GM23338 (cell line): ENCODE data around the gene PLXNB2. TPM values are rescaled to one million over a fixed set of nuclear protein-coding genes. Genes with fewer than 3 reads are reported as not detected.

Source experiments
- ATAC-seq: fragments of 200-7000 bp; cut with Tn5 transposase; 3 replicates; pipeline ENCODE4 v1.9.1; 2020
- DNase-seq: peaks from one replicate; pipeline ENCODE4 v3.0.0-alpha.2; 2015; ENCODE audit warnings: low spot score
- H2AFZ ChIP-seq: fragments of 200-600 bp; sonication (generic); 2 replicates; pipeline ENCODE4 v1.8.0; 2016; ENCODE audit warnings: antibody characterized with exemption, mild to moderate bottlenecking, moderate library complexity
- H3F3A ChIP-seq: fragments of 200-600 bp; sonication (generic); replicated peaks from 2 replicates; pipeline ENCODE4 v1.8.0; 2017; ENCODE audit warnings: antibody characterized with exemption, mixed run types, low read depth
- H3K27ac ChIP-seq: fragments of 200-600 bp; sonication (generic); 2 replicates; pipeline ENCODE4 v1.6.1; 2016; ENCODE audit warnings: low read depth
- H3K27me3 ChIP-seq: fragments of 200-600 bp; sonication (generic); 2 replicates; pipeline ENCODE4 v1.8.0; 2016; ENCODE audit warnings: mild to moderate bottlenecking, mixed run types, moderate library complexity; ENCODE audit not compliant: insufficient read depth
- H3K36me3 ChIP-seq: fragments of 200-600 bp; sonication (generic); 2 replicates; pipeline ENCODE4 v1.8.0; 2016; ENCODE audit warnings: mild to moderate bottlenecking; ENCODE audit not compliant: insufficient read depth
- H3K4me1 ChIP-seq: fragments of 200-600 bp; sonication (generic); 2 replicates; pipeline ENCODE4 v1.8.0; 2016; ENCODE audit warnings: mild to moderate bottlenecking, moderate library complexity; ENCODE audit not compliant: insufficient read depth
- H3K4me2 ChIP-seq: fragments of 200-600 bp; sonication (generic); 2 replicates; pipeline ENCODE4 v1.7.1; 2017; ENCODE audit warnings: mixed run types
- H3K4me3 ChIP-seq: fragments of 200-600 bp; sonication (generic); 2 replicates; pipeline ENCODE4 v1.6.1; 2016; ENCODE audit warnings: mixed run types
- H3K79me2 ChIP-seq: fragments of 200-600 bp; sonication (generic); replicated peaks from 2 replicates; pipeline ENCODE4 v1.8.0; 2017; ENCODE audit warnings: mild to moderate bottlenecking; ENCODE audit not compliant: insufficient read depth
- H3K9me2 ChIP-seq: fragments of 200-600 bp; sonication (generic); 2 replicates; pipeline ENCODE4 v1.8.0; 2017; ENCODE audit not compliant: insufficient read depth
- H4K20me1 ChIP-seq: fragments of 200-600 bp; sonication (generic); replicated peaks from 2 replicates; pipeline ENCODE4 v1.8.0; 2017; ENCODE audit warnings: mild to moderate bottlenecking; ENCODE audit not compliant: insufficient read depth
- H3K27ac Mint-ChIP-seq: 2 replicates; pipeline ENCODE4 v1.8.0; 2020; ENCODE audit warnings: inconsistent platforms, mild to moderate bottlenecking, moderate library complexity, mixed read lengths
- H3K27me3 Mint-ChIP-seq: 3 replicates; pipeline ENCODE4 v1.8.0; 2022; ENCODE audit warnings: low read depth, mild to moderate bottlenecking, moderate library complexity, mixed read lengths, inconsistent platforms; ENCODE audit not compliant: insufficient read depth, poor library complexity
- H3K36me3 Mint-ChIP-seq: 3 replicates; pipeline ENCODE4 v1.8.0; 2021; ENCODE audit warnings: low read depth, mild to moderate bottlenecking, inconsistent platforms, moderate library complexity, mixed read lengths
- H3K4me1 Mint-ChIP-seq: 3 replicates; pipeline ENCODE4 v1.8.0; 2020; ENCODE audit warnings: mild to moderate bottlenecking, inconsistent platforms, mixed read lengths
- H3K4me3 Mint-ChIP-seq: 3 replicates; pipeline ENCODE4 v1.8.0; 2021; ENCODE audit warnings: moderate library complexity, mild to moderate bottlenecking, inconsistent platforms, mixed read lengths
- H3K9me3 Mint-ChIP-seq: 3 replicates; pipeline ENCODE4 v1.8.0; 2020; ENCODE audit warnings: moderate library complexity, mild to moderate bottlenecking, inconsistent platforms, mixed read lengths
- CREB1 ChIP-seq: fragments of 250-450 bp; sonication (Bioruptor Pico); IDR thresholded peaks from 2 replicates; pipeline ENCODE4 v1.5.0; 2020; ENCODE audit warnings: low read depth, mild to moderate bottlenecking, moderate library complexity
- EZH2phosphoT487 ChIP-seq: fragments of 200-600 bp; sonication (generic); IDR thresholded peaks from one replicate; pipeline ENCODE4 v1.8.1; 2018; ENCODE audit warnings: antibody characterized with exemption; ENCODE audit not compliant: unreplicated experiment
- JUNB ChIP-seq: IDR thresholded peaks from one replicate; pipeline ENCODE4 v1.6.1; 2016; ENCODE audit warnings: antibody characterized with exemption; ENCODE audit not compliant: unreplicated experiment
- NANOG ChIP-seq: IDR thresholded peaks from 2 replicates; pipeline ENCODE4 v1.6.1; 2016; ENCODE audit warnings: antibody characterized with exemption, borderline replicate concordance
- POLR2AphosphoS5 ChIP-seq: IDR thresholded peaks from 2 replicates; pipeline ENCODE4 v1.6.1; 2016; ENCODE audit warnings: antibody characterized with exemption, low read depth
- ZNF114 ChIP-seq: fragments of 250-450 bp; sonication (Bioruptor Pico); IDR thresholded peaks from 2 replicates; pipeline ENCODE4 v1.5.0; 2020; ENCODE audit warnings: mild to moderate bottlenecking, moderate library complexity
- polyA plus RNA-seq: library from polyadenylated mRNA; unstranded; fragments of >200 nt; fragmentation: Nextera tagmentation; extraction: Ambion mirVana; gene quantifications from 2 replicates; pipeline ENCODE4 v1.2.1, GENCODE V29; 2016
- total RNA-seq: library from RNA; depleted of rRNA; stranded (reverse); fragments of >200 nt; shearing (Covaris generic); gene quantifications from 2 replicates; pipeline ENCODE4 v1.2.3, GENCODE V29; 2014
- TF ChIP-seq, protein P1 (sequence below): fragments of 250-450 bp; sonication (Bioruptor Pico); IDR thresholded peaks from 2 replicates; pipeline ENCODE4 v1.5.0; 2020; ENCODE audit warnings: mild to moderate bottlenecking, moderate library complexity
- TF ChIP-seq, protein P2 (sequence below): IDR thresholded peaks from 2 replicates; pipeline ENCODE4 v1.6.1; 2016; ENCODE audit warnings: antibody characterized with exemption
- TF ChIP-seq, protein P3 (sequence below), 2 experiments: fragments of 200-600 bp in 1 of 2; sonication (generic) in 1 of 2; conservative IDR thresholded peaks; 2 replicates each; pipeline versions ENCODE4 v1.5.1 to v1.6.1; 2016 to 2017; ENCODE audit warnings: antibody characterized with exemption in 2 of 2, low read depth in 2 of 2, mild to moderate bottlenecking in 2 of 2, moderate library complexity in 1 of 2

Gene PLXNB2
- total and polyA plus RNA-seq, 2 experiments from 2014 or later = 29.1 to 66.3 TPM

DNA sequence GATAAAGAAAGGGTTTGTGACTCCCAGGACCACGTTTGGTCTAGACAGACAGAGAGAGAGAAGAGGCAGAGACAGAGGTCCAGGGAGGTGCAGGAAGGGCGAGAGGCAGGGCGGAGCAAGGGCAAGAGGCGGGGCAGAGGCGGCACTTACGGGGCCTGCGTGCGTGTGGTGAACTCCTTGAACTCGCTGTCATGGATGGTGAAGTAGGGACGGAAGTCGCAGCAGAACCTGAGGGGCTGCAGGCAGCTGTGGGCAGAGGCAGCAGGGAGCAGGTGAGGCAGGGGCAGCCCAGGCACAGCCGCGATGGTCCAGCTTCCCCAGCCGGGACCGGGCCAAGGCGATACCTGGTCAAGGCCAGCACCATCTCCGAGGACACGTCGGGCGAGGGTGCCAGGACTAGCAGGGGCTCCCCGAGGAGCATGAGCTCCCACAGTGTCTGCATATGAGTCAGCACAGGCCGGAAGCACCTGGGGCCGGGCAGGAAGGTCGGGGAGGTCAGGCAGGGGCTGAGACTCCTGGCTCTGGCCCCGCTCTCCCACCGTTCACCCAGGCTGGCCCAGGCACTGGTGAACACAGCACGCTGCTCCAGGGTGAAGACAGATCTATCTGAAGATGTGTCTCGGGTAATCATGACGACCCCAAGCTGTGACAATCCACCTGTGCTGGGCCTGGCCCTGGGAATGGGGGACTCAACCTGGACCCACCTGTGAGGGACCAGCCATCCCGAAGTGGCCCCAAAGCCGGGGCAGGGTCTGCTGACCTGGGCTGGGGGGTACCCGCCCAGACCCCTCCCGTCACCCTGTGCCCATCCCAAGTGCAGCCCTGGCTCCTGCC is 7.2 kb upstream of the PLXNB2 start (continued):
- no peak for TF ChIP-seq JUNB
- no peak for TF ChIP-seq EZH2phosphoT487
- TF ChIP-seq, protein P1, sequence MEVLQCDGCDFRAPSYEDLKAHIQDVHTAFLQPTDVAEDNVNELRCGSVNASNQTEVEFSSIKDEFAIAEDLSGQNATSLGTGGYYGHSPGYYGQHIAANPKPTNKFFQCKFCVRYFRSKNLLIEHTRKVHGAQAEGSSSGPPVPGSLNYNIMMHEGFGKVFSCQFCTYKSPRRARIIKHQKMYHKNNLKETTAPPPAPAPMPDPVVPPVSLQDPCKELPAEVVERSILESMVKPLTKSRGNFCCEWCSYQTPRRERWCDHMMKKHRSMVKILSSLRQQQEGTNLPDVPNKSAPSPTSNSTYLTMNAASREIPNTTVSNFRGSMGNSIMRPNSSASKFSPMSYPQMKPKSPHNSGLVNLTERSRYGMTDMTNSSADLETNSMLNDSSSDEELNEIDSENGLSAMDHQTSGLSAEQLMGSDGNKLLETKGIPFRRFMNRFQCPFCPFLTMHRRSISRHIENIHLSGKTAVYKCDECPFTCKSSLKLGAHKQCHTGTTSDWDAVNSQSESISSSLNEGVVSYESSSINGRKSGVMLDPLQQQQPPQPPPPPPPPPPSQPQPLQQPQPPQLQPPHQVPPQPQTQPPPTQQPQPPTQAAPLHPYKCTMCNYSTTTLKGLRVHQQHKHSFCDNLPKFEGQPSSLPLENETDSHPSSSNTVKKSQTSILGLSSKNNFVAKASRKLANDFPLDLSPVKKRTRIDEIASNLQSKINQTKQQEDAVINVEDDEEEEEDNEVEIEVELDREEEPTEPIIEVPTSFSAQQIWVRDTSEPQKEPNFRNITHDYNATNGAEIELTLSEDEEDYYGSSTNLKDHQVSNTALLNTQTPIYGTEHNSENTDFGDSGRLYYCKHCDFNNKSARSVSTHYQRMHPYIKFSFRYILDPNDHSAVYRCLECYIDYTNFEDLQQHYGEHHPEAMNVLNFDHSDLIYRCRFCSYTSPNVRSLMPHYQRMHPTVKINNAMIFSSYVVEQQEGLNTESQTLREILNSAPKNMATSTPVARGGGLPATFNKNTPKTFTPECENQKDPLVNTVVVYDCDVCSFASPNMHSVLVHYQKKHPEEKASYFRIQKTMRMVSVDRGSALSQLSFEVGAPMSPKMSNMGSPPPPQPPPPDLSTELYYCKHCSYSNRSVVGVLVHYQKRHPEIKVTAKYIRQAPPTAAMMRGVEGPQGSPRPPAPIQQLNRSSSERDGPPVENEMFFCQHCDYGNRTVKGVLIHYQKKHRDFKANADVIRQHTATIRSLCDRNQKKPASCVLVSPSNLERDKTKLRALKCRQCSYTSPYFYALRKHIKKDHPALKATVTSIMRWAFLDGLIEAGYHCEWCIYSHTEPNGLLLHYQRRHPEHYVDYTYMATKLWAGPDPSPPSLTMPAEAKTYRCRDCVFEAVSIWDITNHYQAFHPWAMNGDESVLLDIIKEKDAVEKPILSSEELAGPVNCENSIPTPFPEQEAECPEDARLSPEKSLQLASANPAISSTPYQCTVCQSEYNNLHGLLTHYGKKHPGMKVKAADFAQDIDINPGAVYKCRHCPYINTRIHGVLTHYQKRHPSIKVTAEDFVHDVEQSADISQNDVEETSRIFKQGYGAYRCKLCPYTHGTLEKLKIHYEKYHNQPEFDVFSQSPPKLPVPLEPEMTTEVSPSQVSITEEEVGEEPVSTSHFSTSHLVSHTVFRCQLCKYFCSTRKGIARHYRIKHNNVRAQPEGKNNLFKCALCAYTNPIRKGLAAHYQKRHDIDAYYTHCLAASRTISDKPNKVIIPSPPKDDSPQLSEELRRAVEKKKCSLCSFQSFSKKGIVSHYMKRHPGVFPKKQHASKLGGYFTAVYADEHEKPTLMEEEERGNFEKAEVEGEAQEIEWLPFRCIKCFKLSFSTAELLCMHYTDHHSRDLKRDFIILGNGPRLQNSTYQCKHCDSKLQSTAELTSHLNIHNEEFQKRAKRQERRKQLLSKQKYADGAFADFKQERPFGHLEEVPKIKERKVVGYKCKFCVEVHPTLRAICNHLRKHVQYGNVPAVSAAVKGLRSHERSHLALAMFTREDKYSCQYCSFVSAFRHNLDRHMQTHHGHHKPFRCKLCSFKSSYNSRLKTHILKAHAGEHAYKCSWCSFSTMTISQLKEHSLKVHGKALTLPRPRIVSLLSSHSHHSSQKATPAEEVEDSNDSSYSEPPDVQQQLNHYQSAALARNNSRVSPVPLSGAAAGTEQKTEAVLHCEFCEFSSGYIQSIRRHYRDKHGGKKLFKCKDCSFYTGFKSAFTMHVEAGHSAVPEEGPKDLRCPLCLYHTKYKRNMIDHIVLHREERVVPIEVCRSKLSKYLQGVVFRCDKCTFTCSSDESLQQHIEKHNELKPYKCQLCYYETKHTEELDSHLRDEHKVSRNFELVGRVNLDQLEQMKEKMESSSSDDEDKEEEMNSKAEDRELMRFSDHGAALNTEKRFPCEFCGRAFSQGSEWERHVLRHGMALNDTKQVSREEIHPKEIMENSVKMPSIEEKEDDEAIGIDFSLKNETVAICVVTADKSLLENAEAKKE (CRISPR knock-in tag) = no peak
- TF ChIP-seq CREB1 (CRISPR knock-in tag) = no peak

DNA sequence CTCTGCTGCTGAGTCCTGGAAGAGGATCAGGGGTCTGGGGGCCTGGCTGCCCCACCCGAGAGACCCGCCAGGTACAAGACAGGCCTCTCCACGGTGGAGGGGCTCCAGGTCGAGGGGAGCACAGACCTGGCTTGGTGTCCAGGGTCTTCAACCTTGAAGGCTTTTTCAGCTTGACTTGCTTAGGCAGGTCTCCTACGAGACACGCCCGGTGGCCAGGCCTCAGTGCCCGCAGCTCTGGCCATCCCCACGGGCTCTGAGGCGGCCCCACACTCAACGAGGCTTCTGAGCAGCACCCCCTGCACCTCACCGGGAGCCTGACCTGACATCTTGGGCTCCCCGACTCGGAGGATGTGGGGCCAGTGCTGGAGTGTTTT is 6.6 kb upstream of the PLXNB2 start:
- Histone ChIP-seq H3K27ac (no peak overlapping the region), H3K4me2 (no peak overlapping the region), H3K79me2 (no peaks in the 10 kb centered on the region), H4K20me1 (no peaks in the 10 kb centered on the region), H3K9me2 (no peaks in the 10 kb centered on the region), H3K4me1 (no peaks in the 10 kb centered on the region), H3F3A (no peaks in the 10 kb centered on the region), H2AFZ (peak overlapping the region; percentile 76), H3K4me3 (no peak overlapping the region), H3K36me3 (no peaks in the 10 kb centered on the region), H3K27me3 (no peaks in the 10 kb centered on the region)
- Mint-ChIP-seq H3K36me3 (no peaks in the 10 kb centered on the region), H3K27ac (no peak overlapping the region), H3K4me3 (no peak overlapping the region; the same call in 2 of the 3 replicates), H3K27me3 (peaks cover 13% of the 10 kb centered on the region), H3K4me1 (peaks cover 6% of the 10 kb centered on the region), H3K9me3 (no peaks in the 10 kb centered on the region)
- ATAC-seq = no peak
- DNase-seq = no peak
- TF ChIP-seq ZNF114 (CRISPR knock-in tag) = no peak
- TF ChIP-seq NANOG = no peak
- no peak for TF ChIP-seq CREB1 (CRISPR knock-in tag)
- TF ChIP-seq, protein P2, sequence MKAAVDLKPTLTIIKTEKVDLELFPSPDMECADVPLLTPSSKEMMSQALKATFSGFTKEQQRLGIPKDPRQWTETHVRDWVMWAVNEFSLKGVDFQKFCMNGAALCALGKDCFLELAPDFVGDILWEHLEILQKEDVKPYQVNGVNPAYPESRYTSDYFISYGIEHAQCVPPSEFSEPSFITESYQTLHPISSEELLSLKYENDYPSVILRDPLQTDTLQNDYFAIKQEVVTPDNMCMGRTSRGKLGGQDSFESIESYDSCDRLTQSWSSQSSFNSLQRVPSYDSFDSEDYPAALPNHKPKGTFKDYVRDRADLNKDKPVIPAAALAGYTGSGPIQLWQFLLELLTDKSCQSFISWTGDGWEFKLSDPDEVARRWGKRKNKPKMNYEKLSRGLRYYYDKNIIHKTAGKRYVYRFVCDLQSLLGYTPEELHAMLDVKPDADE = no peak
- no peak for TF ChIP-seq EZH2phosphoT487
- TF ChIP-seq, protein P3, sequence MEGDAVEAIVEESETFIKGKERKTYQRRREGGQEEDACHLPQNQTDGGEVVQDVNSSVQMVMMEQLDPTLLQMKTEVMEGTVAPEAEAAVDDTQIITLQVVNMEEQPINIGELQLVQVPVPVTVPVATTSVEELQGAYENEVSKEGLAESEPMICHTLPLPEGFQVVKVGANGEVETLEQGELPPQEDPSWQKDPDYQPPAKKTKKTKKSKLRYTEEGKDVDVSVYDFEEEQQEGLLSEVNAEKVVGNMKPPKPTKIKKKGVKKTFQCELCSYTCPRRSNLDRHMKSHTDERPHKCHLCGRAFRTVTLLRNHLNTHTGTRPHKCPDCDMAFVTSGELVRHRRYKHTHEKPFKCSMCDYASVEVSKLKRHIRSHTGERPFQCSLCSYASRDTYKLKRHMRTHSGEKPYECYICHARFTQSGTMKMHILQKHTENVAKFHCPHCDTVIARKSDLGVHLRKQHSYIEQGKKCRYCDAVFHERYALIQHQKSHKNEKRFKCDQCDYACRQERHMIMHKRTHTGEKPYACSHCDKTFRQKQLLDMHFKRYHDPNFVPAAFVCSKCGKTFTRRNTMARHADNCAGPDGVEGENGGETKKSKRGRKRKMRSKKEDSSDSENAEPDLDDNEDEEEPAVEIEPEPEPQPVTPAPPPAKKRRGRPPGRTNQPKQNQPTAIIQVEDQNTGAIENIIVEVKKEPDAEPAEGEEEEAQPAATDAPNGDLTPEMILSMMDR (conservative IDR thresholded peaks at IDR 0.05; ENCODE audit: low read depth in 2 of 2) = no peak
- no peak for TF ChIP-seq POLR2AphosphoS5
